ENCODE data around the gene ADNP. TPM values are rescaled to one million over a fixed set of nuclear protein-coding genes. Genes with fewer than 3 reads are reported as not detected.
A peak's percentile ranks its signal among the peaks of the same experiment; 100 is the strongest.

Gene ADNP
- total RNA-seq, 1 donor from 2014 or later, result 75.4 TPM

DNA sequence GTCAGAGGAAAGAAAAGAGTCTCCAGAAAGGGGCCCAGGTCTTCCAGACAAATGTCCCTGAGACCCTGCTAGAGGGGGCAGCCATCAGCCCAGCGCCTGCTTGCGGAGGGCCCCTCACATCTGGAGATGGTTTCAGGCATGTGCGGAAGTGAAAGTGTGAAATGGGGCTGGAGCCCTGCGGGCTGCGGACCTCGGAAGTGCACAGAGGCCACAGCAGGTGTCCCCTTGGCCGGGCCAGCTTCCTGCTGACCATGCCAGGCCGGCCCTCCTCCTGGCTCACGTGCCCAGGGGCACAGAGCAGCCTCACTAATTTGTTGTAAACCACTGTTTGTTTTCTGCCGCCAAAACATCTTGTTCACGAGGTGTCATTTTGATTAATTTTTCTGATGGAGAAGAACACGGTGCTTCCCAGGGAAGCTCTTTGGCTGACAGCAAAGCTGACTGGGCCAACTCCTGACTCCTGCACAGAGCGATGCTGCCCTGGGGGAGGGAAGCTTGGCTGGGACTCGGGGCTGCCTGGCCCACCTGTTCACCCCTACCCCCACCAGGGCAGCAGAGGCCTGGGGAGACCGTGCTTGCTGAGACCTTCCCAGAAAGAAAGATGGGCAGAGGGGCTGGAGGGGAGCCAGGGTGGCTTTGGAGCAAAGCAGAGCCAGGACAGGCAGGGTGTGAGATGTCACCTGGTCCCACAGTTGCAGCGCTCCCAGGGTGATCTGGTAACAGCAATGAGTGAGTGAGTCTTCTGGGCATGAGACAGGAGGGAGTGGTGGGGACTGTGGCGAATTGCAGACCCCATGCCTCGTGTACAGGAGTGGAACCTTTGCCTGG, 82.2 kb downstream of the ADNP start:
- H3K4me3 ChIP-seq, result no peak overlapping the region
- no peak for DNase-seq (ENCODE audit: low spot score)
- no peaks in the 10 kb centered on the region for H3K9me3 ChIP-seq (ENCODE audit: low read depth)
- TF ChIP-seq, protein P1, sequence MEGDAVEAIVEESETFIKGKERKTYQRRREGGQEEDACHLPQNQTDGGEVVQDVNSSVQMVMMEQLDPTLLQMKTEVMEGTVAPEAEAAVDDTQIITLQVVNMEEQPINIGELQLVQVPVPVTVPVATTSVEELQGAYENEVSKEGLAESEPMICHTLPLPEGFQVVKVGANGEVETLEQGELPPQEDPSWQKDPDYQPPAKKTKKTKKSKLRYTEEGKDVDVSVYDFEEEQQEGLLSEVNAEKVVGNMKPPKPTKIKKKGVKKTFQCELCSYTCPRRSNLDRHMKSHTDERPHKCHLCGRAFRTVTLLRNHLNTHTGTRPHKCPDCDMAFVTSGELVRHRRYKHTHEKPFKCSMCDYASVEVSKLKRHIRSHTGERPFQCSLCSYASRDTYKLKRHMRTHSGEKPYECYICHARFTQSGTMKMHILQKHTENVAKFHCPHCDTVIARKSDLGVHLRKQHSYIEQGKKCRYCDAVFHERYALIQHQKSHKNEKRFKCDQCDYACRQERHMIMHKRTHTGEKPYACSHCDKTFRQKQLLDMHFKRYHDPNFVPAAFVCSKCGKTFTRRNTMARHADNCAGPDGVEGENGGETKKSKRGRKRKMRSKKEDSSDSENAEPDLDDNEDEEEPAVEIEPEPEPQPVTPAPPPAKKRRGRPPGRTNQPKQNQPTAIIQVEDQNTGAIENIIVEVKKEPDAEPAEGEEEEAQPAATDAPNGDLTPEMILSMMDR (IDR thresholded peaks at IDR 0.05), result no peak
- TF ChIP-seq EZH2 (IDR thresholded peaks at IDR 0.05) (no peak), EZH2phosphoT487 (IDR thresholded peaks at IDR 0.05) (no peak)
- H3K4me1 Mint-ChIP-seq, result peaks cover 28% of the 10 kb centered on the region
- no peak overlapping the region for H3K4me2 ChIP-seq
- peaks cover 3% of the 10 kb centered on the region for H4K20me1 ChIP-seq (ENCODE audit: low read depth)
- H2AFZ ChIP-seq (replicated peaks), result no peak overlapping the region
- no peaks in the 10 kb centered on the region for H3K36me3 ChIP-seq
- peak overlapping the region; percentile 20 for H3K27ac ChIP-seq
- no peaks in the 10 kb centered on the region for H3K9me3 Mint-ChIP-seq
- H3K4me1 ChIP-seq, result peaks cover 12% of the 10 kb centered on the region
- peaks cover 5% of the 10 kb centered on the region for H3F3A ChIP-seq (ENCODE audit: low read depth)
- H3K27me3 Mint-ChIP-seq (ENCODE audit: insufficient read depth, low read depth), result peaks cover 3% of the 10 kb centered on the region
- H3K79me2 ChIP-seq (ENCODE audit: low read depth), result no peaks in the 10 kb centered on the region
- no peak overlapping the region for H3K4me3 Mint-ChIP-seq
- H3K27me3 ChIP-seq, result no peaks in the 10 kb centered on the region
- H3K9ac ChIP-seq, result no peak overlapping the region
- peak overlapping the region; percentile 60 for H3K27ac Mint-ChIP-seq
- H3K36me3 Mint-ChIP-seq, result no peaks in the 10 kb centered on the region

DNA sequence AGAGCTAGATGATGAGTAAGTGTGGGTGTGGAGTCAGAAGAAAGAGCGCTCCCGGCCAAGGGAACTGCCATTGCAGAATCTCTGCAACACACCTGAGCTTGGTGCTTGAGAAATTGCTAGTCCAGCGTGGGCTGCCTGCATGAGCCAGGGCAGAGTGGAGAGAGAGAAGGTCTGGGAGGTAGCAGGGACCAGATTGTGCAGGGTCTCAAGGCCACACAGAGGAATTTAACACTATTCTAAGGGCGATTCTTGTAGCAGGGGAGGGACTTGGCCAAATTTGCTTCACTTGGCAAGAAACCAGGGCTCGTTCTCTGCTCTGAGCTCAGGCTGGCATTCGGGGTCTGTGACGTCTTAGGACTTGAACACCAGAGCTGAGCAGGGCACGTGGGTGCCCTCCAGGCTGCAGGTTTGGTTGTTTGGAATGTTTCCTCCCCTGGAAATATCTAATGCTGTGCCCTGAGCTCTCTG, 82.9 kb downstream of the ADNP start:
- Mint-ChIP-seq H3K9me3 (no peaks in the 10 kb centered on the region), H3K36me3 (no peaks in the 10 kb centered on the region), H3K4me3 (no peak overlapping the region), H3K27me3 (ENCODE audit: insufficient read depth, low read depth) (peaks cover 3% of the 10 kb centered on the region), H3K4me1 (peaks cover 28% of the 10 kb centered on the region), H3K27ac (peak overlapping the region; percentile 60)
- peak overlapping the region; percentile 20 for H3K27ac ChIP-seq
- no peak overlapping the region for H3K9ac ChIP-seq
- H3K79me2 ChIP-seq (ENCODE audit: low read depth), result no peaks in the 10 kb centered on the region
- H4K20me1 ChIP-seq (ENCODE audit: low read depth), result peaks cover 3% of the 10 kb centered on the region
- H3K4me3 ChIP-seq, result no peak overlapping the region
- no peak overlapping the region for H3K4me2 ChIP-seq
- H3F3A ChIP-seq (ENCODE audit: low read depth), result peaks cover 5% of the 10 kb centered on the region
- no peaks in the 10 kb centered on the region for H3K36me3 ChIP-seq
- no peaks in the 10 kb centered on the region for H3K9me3 ChIP-seq (ENCODE audit: low read depth)
- no peak overlapping the region for H2AFZ ChIP-seq (replicated peaks)
- DNase-seq (ENCODE audit: low spot score), result no peak
- H3K27me3 ChIP-seq, result no peaks in the 10 kb centered on the region
- H3K4me1 ChIP-seq, result peaks cover 12% of the 10 kb centered on the region
- no peak for TF ChIP-seq EZH2phosphoT487 (IDR thresholded peaks at IDR 0.05)
- TF ChIP-seq EZH2 (IDR thresholded peaks at IDR 0.05), result no peak
- TF ChIP-seq, protein P1 (IDR thresholded peaks at IDR 0.05), result no peak

DNA sequence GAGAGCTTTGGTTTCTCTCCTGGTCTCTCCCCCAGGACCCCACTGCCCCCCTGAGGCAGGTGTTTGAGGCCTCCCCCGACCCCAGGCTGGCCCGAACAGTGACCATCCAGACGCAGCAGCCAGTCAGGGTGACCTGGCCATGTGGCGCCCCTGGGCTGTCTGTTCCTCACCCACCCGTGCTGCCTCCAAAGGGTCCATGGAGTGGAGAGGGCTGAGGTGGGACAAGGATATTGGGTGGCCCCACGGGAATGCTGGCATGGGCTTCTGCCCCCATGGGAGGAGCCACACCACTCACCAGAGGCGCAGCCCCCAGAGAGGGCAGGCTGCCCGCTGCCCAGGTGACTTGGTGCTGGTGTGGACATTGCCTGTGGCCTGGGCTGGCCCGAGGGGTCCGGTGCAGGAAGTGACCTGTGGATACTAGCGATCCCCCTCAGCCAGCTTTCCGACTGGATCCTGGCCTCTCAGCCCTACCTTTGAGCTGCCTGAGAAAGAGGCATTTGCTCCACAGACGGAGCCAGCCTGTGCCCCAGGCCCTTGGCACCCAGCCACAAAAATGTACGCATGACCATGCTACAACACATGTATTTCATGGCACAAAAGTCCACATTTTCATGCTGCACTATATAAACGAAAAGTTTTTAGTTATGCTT, 85.5 kb downstream of the ADNP start:
- H3K9me3 ChIP-seq (ENCODE audit: low read depth), result no peaks in the 10 kb centered on the region
- H3K36me3 ChIP-seq, result no peaks in the 10 kb centered on the region
- TF ChIP-seq EZH2phosphoT487 (IDR thresholded peaks at IDR 0.05) (no peak), EZH2 (IDR thresholded peaks at IDR 0.05) (no peak)
- TF ChIP-seq, protein P1 (IDR thresholded peaks at IDR 0.05), result no peak
- Mint-ChIP-seq H3K36me3 (no peaks in the 10 kb centered on the region), H3K9me3 (no peaks in the 10 kb centered on the region), H3K4me3 (no peak overlapping the region), H3K27ac (no peak overlapping the region), H3K27me3 (ENCODE audit: insufficient read depth, low read depth) (peaks cover 3% of the 10 kb centered on the region), H3K4me1 (peaks cover 19% of the 10 kb centered on the region)
- H3F3A ChIP-seq (ENCODE audit: low read depth), result no peaks in the 10 kb centered on the region
- H4K20me1 ChIP-seq (ENCODE audit: low read depth), result peaks cover 3% of the 10 kb centered on the region
- DNase-seq (ENCODE audit: low spot score), result no peak
- no peak overlapping the region for H3K4me3 ChIP-seq
- no peaks in the 10 kb centered on the region for H3K79me2 ChIP-seq (ENCODE audit: low read depth)
- no peak overlapping the region for H3K4me2 ChIP-seq
- no peaks in the 10 kb centered on the region for H3K27me3 ChIP-seq
- H3K4me1 ChIP-seq, result peaks cover 8% of the 10 kb centered on the region
- no peak overlapping the region for H3K27ac ChIP-seq
- H2AFZ ChIP-seq (replicated peaks), result no peak overlapping the region
- H3K9ac ChIP-seq, result no peak overlapping the region
